Measurements from ENCODE around the gene GOLGA1. TPM values are rescaled to one million over a fixed set of nuclear protein-coding genes. Genes with fewer than 3 reads are reported as not detected.

GOLGA1 gene
- polyA plus RNA-seq, 1 donor (not counting 4 experiments of a cell fraction or from before 2014, with no cell fraction given), result 7.4 TPM

DNA sequence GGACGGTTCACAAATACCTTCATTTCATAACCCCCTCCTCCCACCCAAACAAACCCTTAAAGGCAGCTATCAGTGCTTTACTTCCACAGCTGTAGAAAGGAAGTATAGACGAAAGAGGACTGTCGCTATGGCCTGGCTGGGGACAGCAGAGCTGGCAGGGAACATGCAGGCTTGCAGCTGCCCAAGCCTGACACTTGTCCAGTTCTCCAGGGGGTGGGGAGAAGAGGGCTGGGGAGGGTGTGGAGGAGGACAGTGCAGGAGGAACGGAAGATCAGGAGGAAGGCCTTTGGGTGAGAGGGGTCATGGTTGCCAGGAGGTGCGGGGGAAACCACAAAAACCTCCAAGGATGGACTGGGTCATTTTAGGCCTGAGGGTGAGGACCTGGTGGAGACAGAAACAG lies 53.1 kb downstream of the GOLGA1 start:
- no peaks in the 10 kb centered on the region for H4K20me1 ChIP-seq (ENCODE audit: control insufficient read depth, extremely low read depth, insufficient read depth, low read length)
- FAIRE-seq, result no peak
- dilution Hi-C loops (cut with MboI; ENCODE audit: extremely low pct_ligation_motif_present, low sequenced_read_pairs), result no loop called here
- DNase-seq (ENCODE audit: low read depth, low spot score), result no peak
- H3K79me2 ChIP-seq (ENCODE audit: control insufficient read depth, insufficient read depth, low read length), result no peaks in the 10 kb centered on the region
- H3K4me2 ChIP-seq (ENCODE audit: control insufficient read depth, extremely low read depth, insufficient read depth, low read depth, low read length), result no peak overlapping the region
- H3K9ac ChIP-seq (ENCODE audit: control insufficient read depth, extremely low read depth, insufficient read depth, low read length), result no peak overlapping the region
- no peaks in the 10 kb centered on the region for H3K4me1 ChIP-seq (ENCODE audit: control insufficient read depth, extremely low read depth, insufficient read depth, low read length)
- H3K27me3 ChIP-seq (ENCODE audit: control insufficient read depth, extremely low read depth, insufficient read depth, low read length), result no peaks in the 10 kb centered on the region
- H3K4me3 ChIP-seq (ENCODE audit: control insufficient read depth in 2 of 3, extremely low read depth in 1 of 3, insufficient read depth in 2 of 3, low read depth in 1 of 3, low read length in 3 of 3), result no peak overlapping the region
- no peaks in the 10 kb centered on the region for H3K9me1 ChIP-seq (ENCODE audit: control insufficient read depth, extremely low read depth, insufficient read depth, low read length)
- no peaks in the 10 kb centered on the region for H3K9me3 ChIP-seq (ENCODE audit: control insufficient read depth, low read depth, low read length)
- no peak overlapping the region for H2AFZ ChIP-seq (ENCODE audit: control insufficient read depth, low read length)
- no peak for TF ChIP-seq EZH2 (IDR thresholded peaks at IDR 0.05; ENCODE audit: low read length)
- TF ChIP-seq, protein P1, sequence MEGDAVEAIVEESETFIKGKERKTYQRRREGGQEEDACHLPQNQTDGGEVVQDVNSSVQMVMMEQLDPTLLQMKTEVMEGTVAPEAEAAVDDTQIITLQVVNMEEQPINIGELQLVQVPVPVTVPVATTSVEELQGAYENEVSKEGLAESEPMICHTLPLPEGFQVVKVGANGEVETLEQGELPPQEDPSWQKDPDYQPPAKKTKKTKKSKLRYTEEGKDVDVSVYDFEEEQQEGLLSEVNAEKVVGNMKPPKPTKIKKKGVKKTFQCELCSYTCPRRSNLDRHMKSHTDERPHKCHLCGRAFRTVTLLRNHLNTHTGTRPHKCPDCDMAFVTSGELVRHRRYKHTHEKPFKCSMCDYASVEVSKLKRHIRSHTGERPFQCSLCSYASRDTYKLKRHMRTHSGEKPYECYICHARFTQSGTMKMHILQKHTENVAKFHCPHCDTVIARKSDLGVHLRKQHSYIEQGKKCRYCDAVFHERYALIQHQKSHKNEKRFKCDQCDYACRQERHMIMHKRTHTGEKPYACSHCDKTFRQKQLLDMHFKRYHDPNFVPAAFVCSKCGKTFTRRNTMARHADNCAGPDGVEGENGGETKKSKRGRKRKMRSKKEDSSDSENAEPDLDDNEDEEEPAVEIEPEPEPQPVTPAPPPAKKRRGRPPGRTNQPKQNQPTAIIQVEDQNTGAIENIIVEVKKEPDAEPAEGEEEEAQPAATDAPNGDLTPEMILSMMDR (optimal IDR thresholded peaks at IDR 0.05 in 1 of 3, IDR thresholded peaks at IDR 0.05 in 1 of 3, conservative IDR thresholded peaks at IDR 0.05 in 1 of 3; ENCODE audit: extremely low read depth in 1 of 3, insufficient read depth in 2 of 3, low read length in 3 of 3), result no peak
- no peak overlapping the region for H3K27ac ChIP-seq (ENCODE audit: control insufficient read depth, insufficient read depth, low read length)
- H3K36me3 ChIP-seq (ENCODE audit: control insufficient read depth in 2 of 2, extremely low read depth in 1 of 2, insufficient read depth in 2 of 2, low read length in 2 of 2), result peaks cover 13 to 17% of the 10 kb centered on the region in 2 experiments

DNA sequence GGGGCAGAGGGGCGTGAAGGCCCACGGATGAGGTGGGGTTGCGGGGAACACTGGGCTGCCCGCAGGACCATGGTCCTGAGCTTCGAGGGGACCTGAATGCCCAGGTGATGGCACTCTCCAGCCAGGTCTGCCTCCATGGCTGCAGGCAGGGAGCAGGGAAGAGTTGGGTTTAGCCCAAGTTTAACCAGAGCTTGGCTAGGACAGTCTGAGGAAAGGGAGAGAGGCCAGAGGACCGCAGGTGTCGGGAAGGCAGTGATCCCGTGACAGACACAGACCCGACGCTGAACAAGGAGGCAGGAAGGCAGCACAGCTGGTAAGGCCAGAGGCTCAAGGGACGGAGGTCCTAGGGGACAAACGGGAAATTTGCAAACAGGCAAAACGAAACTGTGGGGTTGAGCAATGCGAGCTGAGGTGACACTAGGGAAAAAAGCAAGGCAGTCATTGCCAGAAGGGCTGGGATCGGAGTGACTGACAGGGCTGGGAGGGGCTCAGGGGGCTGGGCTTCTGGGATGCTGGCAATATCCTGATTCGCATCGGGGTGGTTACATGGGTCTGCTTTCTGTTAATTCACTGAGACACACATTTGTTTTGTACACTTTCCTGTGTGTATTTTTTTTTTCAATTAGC lies 53.9 kb downstream of the GOLGA1 start:
- no peaks in the 10 kb centered on the region for H3K9me3 ChIP-seq (ENCODE audit: control insufficient read depth, low read depth, low read length)
- H3K27me3 ChIP-seq (ENCODE audit: control insufficient read depth, extremely low read depth, insufficient read depth, low read length), result no peaks in the 10 kb centered on the region
- FAIRE-seq (no peak), DNase-seq (ENCODE audit: low read depth, low spot score) (no peak)
- no peaks in the 10 kb centered on the region for H3K4me1 ChIP-seq (ENCODE audit: control insufficient read depth, extremely low read depth, insufficient read depth, low read length)
- no peak overlapping the region for H3K27ac ChIP-seq (ENCODE audit: control insufficient read depth, insufficient read depth, low read length)
- no peak overlapping the region for H3K4me3 ChIP-seq (ENCODE audit: control insufficient read depth in 2 of 3, extremely low read depth in 1 of 3, insufficient read depth in 2 of 3, low read depth in 1 of 3, low read length in 3 of 3)
- H4K20me1 ChIP-seq (ENCODE audit: control insufficient read depth, extremely low read depth, insufficient read depth, low read length), result no peaks in the 10 kb centered on the region
- no peak for TF ChIP-seq EZH2 (IDR thresholded peaks at IDR 0.05; ENCODE audit: low read length)
- TF ChIP-seq, protein P1 (optimal IDR thresholded peaks at IDR 0.05 in 1 of 3, IDR thresholded peaks at IDR 0.05 in 1 of 3, conservative IDR thresholded peaks at IDR 0.05 in 1 of 3; ENCODE audit: extremely low read depth in 1 of 3, insufficient read depth in 2 of 3, low read length in 3 of 3), result no peak
- H3K9ac ChIP-seq (ENCODE audit: control insufficient read depth, extremely low read depth, insufficient read depth, low read length), result no peak overlapping the region
- dilution Hi-C loops (cut with MboI; ENCODE audit: extremely low pct_ligation_motif_present, low sequenced_read_pairs), result no loop called here
- no peak overlapping the region for H3K4me2 ChIP-seq (ENCODE audit: control insufficient read depth, extremely low read depth, insufficient read depth, low read depth, low read length)
- H3K9me1 ChIP-seq (ENCODE audit: control insufficient read depth, extremely low read depth, insufficient read depth, low read length), result no peaks in the 10 kb centered on the region
- H2AFZ ChIP-seq (ENCODE audit: control insufficient read depth, low read length), result no peak overlapping the region
- no peaks in the 10 kb centered on the region for H3K79me2 ChIP-seq (ENCODE audit: control insufficient read depth, insufficient read depth, low read length)
- H3K36me3 ChIP-seq (ENCODE audit: control insufficient read depth in 2 of 2, extremely low read depth in 1 of 2, insufficient read depth in 2 of 2, low read length in 2 of 2), result peaks cover 13 to 19% of the 10 kb centered on the region in 2 experiments
